Activated B cell treated with CpG ODN at 0.5 μM for 24 hours (primary cell): ENCODE results near the gene LILRB3. TPM values are rescaled to one million over a fixed set of nuclear protein-coding genes. Genes with fewer than 3 reads are reported as not detected.
A peak's percentile ranks its signal among the peaks of the same experiment; 100 is the strongest.

Experiments
- ATAC-seq: fragments of 200-7000 bp; cut with Tn5 transposase; one replicate; pipeline ENCODE4 v1.10.0; 2021; ENCODE audit warnings: low read depth, mild to moderate bottlenecking, moderate library complexity
- CTCF ChIA-PET: fragments of 350-600 bp; sonication (Branson Sonifier 250); formaldehyde crosslinking; loops from one replicate; lab custom pipeline; 2021; ENCODE audit warnings: antibody characterized with exemption; lab: Charles Lee
- POLR2A ChIA-PET: fragments of 350-600 bp; sonication (Branson Sonifier 250); formaldehyde crosslinking; loops from one replicate; lab custom pipeline; 2021; ENCODE audit warnings: antibody characterized with exemption; lab: Charles Lee
- DNase-seq: peaks from one replicate; pipeline ENCODE4 v3.0.0; 2022
- H3K27ac Mint-ChIP-seq: one replicate; pipeline ENCODE4 v1.8.0; 2020; ENCODE audit warnings: mixed read lengths
- H3K27me3 Mint-ChIP-seq: one replicate; pipeline ENCODE4 v1.8.0; 2021; ENCODE audit warnings: mixed read lengths
- H3K36me3 Mint-ChIP-seq: one replicate; pipeline ENCODE4 v1.8.0; 2021; ENCODE audit warnings: low read depth, mixed read lengths
- H3K4me1 Mint-ChIP-seq: one replicate; pipeline ENCODE4 v1.8.0; 2021; ENCODE audit warnings: mixed read lengths
- H3K4me3 Mint-ChIP-seq: one replicate; pipeline ENCODE4 v1.8.0; 2020; ENCODE audit warnings: mild to moderate bottlenecking, mixed read lengths
- H3K9me3 Mint-ChIP-seq: one replicate; pipeline ENCODE4 v1.8.0; 2020; ENCODE audit warnings: mixed read lengths
- intact Hi-C: fragments of 100-400 bp; cut with micrococcal nuclease; formaldehyde crosslinking; loops from one replicate; pipeline ENCODE4 v1.15.1; 2024
- total RNA-seq: library from RNA; stranded (reverse); gene quantifications from 2 replicates; pipeline ENCODE4 v1.2.3, GENCODE V29; 2022
- TF ChIP-seq, protein P1 (sequence below): fragments of 200-600 bp; IDR thresholded peaks from one replicate; pipeline ENCODE4 v1.8.0; 2022; ENCODE audit warnings: antibody characterized with exemption, mild to moderate bottlenecking

Gene LILRB3
- total RNA-seq, 1 donor from 2014 or later, result 1.1 TPM

DNA sequence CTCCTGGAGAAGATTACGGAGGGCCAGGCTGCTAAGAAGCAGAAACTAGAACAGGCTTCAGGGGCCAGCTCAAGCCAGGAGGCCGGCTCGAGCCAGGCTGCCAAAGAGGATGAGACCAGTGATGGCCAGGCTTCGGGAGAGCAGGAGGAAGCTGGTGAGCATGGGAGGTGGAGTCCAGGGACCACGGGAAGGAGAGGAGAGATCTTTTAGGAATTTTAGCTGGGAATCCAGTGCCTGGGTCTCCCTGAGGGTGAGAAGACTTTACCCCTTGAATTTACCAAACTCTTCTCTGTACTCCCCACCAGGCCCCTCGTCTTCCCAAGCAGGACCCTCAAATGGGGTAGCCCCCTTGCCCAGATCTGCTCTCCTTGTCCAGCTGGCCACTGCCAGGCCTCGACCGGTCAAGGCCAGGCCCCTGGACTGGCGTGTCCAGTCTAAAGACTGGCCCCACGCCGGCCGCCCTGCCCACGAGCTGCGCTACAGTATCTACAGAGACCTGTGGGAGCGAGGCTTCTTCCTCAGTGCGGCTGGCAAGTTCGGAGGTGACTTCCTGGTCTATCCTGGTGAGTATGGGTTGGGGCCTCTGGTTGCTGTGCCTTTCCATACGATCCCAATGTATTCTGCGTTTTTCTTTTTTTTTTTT is 30.9 kb downstream of the LILRB3 start:
- ChIA-PET CTCF (no interaction called here), POLR2A (interaction anchor here (0.7 to 7.7 kb wide), 7 partner anchors 8 to 257 kb away, joined by 3 to 244 read pairs (median 55); partner anchors contain the start of genes CNOT3, LENG1, LENG8 and PRPF31)
- intact Hi-C loops, result no loop called here
- Mint-ChIP-seq H3K27me3 (no peaks in the 10 kb centered on the region), H3K4me1 (peaks cover 35% of the 10 kb centered on the region), H3K36me3 (peaks cover 35% of the 10 kb centered on the region), H3K27ac (peak overlapping the region; percentile 78), H3K4me3 (peak overlapping the region; percentile 90), H3K9me3 (no peaks in the 10 kb centered on the region)
- DNase-seq (no peak), ATAC-seq (no peak)
- TF ChIP-seq, protein P1, sequence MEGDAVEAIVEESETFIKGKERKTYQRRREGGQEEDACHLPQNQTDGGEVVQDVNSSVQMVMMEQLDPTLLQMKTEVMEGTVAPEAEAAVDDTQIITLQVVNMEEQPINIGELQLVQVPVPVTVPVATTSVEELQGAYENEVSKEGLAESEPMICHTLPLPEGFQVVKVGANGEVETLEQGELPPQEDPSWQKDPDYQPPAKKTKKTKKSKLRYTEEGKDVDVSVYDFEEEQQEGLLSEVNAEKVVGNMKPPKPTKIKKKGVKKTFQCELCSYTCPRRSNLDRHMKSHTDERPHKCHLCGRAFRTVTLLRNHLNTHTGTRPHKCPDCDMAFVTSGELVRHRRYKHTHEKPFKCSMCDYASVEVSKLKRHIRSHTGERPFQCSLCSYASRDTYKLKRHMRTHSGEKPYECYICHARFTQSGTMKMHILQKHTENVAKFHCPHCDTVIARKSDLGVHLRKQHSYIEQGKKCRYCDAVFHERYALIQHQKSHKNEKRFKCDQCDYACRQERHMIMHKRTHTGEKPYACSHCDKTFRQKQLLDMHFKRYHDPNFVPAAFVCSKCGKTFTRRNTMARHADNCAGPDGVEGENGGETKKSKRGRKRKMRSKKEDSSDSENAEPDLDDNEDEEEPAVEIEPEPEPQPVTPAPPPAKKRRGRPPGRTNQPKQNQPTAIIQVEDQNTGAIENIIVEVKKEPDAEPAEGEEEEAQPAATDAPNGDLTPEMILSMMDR, result no peak

GRCh38 chr19:54191011-54191810 is 31.6 kb downstream of the LILRB3 start, which contains the start of gene TSEN34:
Gene TSEN34, plus strand, starts transcription at chr19:54191308. Its CDS starts 57 bp downstream, at chr19:54191365.
- peak within 1 kb of the TSS; percentile 98 for H3K27ac Mint-ChIP-seq
- H3K4me1 Mint-ChIP-seq, result peaks cover 35% of the 10 kb centered on the region
- ChIA-PET POLR2A (interaction anchor here (0.6 to 7.7 kb wide), 11 partner anchors 9 to 1929 kb away, joined by 3 to 244 read pairs (median 12); partner anchors contain the start of genes CNOT3, LENG1, LENG8 and LENG9), CTCF (interaction anchor here (2.2 kb wide), 1 partner anchor 24 kb away, joined by 13 read pairs; no protein-coding TSS in a partner anchor)
- intact Hi-C loops, result no loop called here
- H3K9me3 Mint-ChIP-seq, result no peaks in the 10 kb centered on the region
- ATAC-seq (peak; percentile 28), DNase-seq (peak; percentile 94)
- TF ChIP-seq, protein P1, result no peak
- H3K27me3 Mint-ChIP-seq, result no peaks in the 10 kb centered on the region
- H3K4me3 Mint-ChIP-seq, result peak within 1 kb of the TSS; percentile 90
- H3K36me3 Mint-ChIP-seq, result peaks cover 38% of the 10 kb centered on the region

DNA sequence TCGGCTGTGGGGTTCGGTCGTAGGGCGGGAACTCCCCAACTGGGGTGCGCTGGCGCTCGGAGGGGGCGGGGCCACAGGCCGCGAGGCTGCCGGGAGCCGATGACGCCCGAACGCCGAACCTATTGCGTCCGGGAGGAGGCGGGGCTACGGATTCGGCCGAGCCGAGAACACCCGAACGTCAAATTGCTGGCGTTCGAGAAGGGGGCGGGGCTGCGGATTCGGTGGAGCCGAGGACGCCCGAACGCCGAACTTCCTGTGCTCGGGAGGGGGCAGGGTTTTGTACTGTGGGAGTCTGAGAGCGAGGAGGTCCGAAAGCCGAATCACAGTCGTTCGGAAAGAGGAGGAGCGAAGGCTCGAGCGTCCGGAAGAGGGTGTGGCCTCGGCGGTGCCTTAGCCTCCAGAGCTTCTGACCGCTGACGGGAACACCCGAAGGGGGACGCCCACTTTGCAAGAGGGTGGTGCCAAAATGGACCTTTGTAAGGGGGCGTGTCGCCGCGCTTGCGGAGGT is 32.2 kb downstream of the LILRB3 start:
- Mint-ChIP-seq H3K27me3 (no peaks in the 10 kb centered on the region), H3K4me1 (peaks cover 35% of the 10 kb centered on the region), H3K27ac (peak overlapping the region; percentile 98), H3K36me3 (peaks cover 37% of the 10 kb centered on the region), H3K4me3 (peak overlapping the region; percentile 90), H3K9me3 (no peaks in the 10 kb centered on the region)
- intact Hi-C loops, result loop anchor here (1.0 kb wide), 7 partner anchors 10 to 323 kb away; partner anchors contain the start of genes CNOT3, LENG1, MYADM and NDUFA3
- TF ChIP-seq, protein P1, result no peak
- POLR2A ChIA-PET, result interaction anchor here (0.6 to 7.7 kb wide), 14 partner anchors 10 to 1929 kb away, joined by 3 to 244 read pairs (median 10); partner anchors contain the start of genes CNOT3, LENG1, LENG8 and LENG9
- DNase-seq (peak; percentile 99), ATAC-seq (peak; percentile 59)
- CTCF ChIA-PET, result interaction anchor here (2.2 kb wide), 1 partner anchor 23 kb away, joined by 13 read pairs; no protein-coding TSS in a partner anchor

GRCh38 chr19:54189735-54190502 is 32.9 kb downstream of the LILRB3 start:
- peak; percentile 99 for DNase-seq
- intact Hi-C loops, result loop anchor here (1.0 kb wide), 8 partner anchors 10 to 323 kb away; partner anchors contain the start of genes CNOT3, LENG1, MYADM and NDUFA3
- H3K4me1 Mint-ChIP-seq, result peaks cover 35% of the 10 kb centered on the region
- no peaks in the 10 kb centered on the region for H3K9me3 Mint-ChIP-seq
- H3K4me3 Mint-ChIP-seq, result peak overlapping the region; percentile 90
- CTCF ChIA-PET, result interaction anchor here (0.6 to 2.2 kb wide), 12 partner anchors 9 to 209 kb away, joined by 3 to 13 read pairs (median 4); partner anchors contain the start of genes CNOT3 and TMC4
- ATAC-seq, result peak; percentile 57
- H3K27ac Mint-ChIP-seq, result peak overlapping the region; percentile 98
- no peaks in the 10 kb centered on the region for H3K27me3 Mint-ChIP-seq
- TF ChIP-seq, protein P1, result no peak
- H3K36me3 Mint-ChIP-seq, result peaks cover 32% of the 10 kb centered on the region
- POLR2A ChIA-PET, result interaction anchor here (0.6 to 7.7 kb wide), 24 partner anchors 10 to 1931 kb away, joined by 3 to 244 read pairs (median 6); partner anchors contain the start of genes CNOT3, LENG1, LENG8 and LENG9
